IMR-90 (cell line): ENCODE data around the gene SVEP1. TPM values are rescaled to one million over a fixed set of nuclear protein-coding genes. Genes with fewer than 3 reads are reported as not detected.

Experiments used
- ATAC-seq: fragments of 200-7000 bp; cut with Tn5 transposase; 2 replicates; pipeline ENCODE4 v1.9.1; 2020; ENCODE audit warnings: low read depth, mild to moderate bottlenecking, moderate library complexity
- BruUV-seq: library from RNA; stranded (reverse); fragments of 400-500 nt; replicated peaks from 2 replicates; lab custom pipeline; 2021; lab: Mats Ljungman, UMichigan
- CTCF ChIA-PET: fragments of 300-600 bp; formaldehyde crosslinking; extraction: SDS; loops from one replicate; lab custom pipeline; 2021; ENCODE audit warnings: antibody characterized with exemption; lab: Yijun Ruan, JAX
- POLR2A ChIA-PET: fragments of 300-600 bp; sonication (Branson Sonifier 250); formaldehyde crosslinking; loops from one replicate; lab custom pipeline; 2022; ENCODE audit warnings: antibody characterized with exemption; ENCODE audit not compliant: unreplicated experiment; lab: Charles Lee
- DNase-seq: peaks from one replicate; pipeline ENCODE4 v3.0.0; 2013
- H2AFZ ChIP-seq: replicated peaks from 2 replicates; pipeline ENCODE3; 2013; ENCODE audit warnings: low read length, mild to moderate bottlenecking; ENCODE audit not compliant: poor library complexity
- H2AK5ac ChIP-seq: 2 replicates; pipeline ENCODE4 v1.6.1; 2013; ENCODE audit warnings: low read depth, low read length, inconsistent platforms
- H2AK9ac ChIP-seq: replicated peaks from 2 replicates; pipeline ENCODE3; 2013; ENCODE audit warnings: mild to moderate bottlenecking, low read depth, low read length, moderate library complexity; ENCODE audit not compliant: poor library complexity
- H2BK120ac ChIP-seq: 2 replicates; pipeline ENCODE4 v1.6.1; 2013; ENCODE audit warnings: low read depth, low read length, inconsistent platforms
- H2BK15ac ChIP-seq: 3 replicates; pipeline ENCODE4 v1.6.1; 2013; ENCODE audit warnings: low read depth, low read length, inconsistent platforms
- H2BK20ac ChIP-seq: 2 replicates; pipeline ENCODE4 v1.6.1; 2013; ENCODE audit warnings: low read depth, mild to moderate bottlenecking, inconsistent platforms, low read length, moderate library complexity
- H2BK5ac ChIP-seq: 2 replicates; pipeline ENCODE4 v1.6.1; 2013; ENCODE audit warnings: mild to moderate bottlenecking, low read depth, low read length, inconsistent platforms; ENCODE audit not compliant: poor library complexity, severe bottlenecking
- H3K14ac ChIP-seq: replicated peaks from 2 replicates; pipeline ENCODE4 v1.6.1; 2013; ENCODE audit warnings: low read depth, low read length, inconsistent platforms
- H3K18ac ChIP-seq: 2 replicates; pipeline ENCODE4 v1.6.1; 2013; ENCODE audit warnings: low read depth, low read length, control low read depth
- H3K23ac ChIP-seq: 2 replicates; pipeline ENCODE4 v1.6.1; 2013; ENCODE audit warnings: low read depth, low read length, inconsistent platforms
- H3K27ac ChIP-seq: 2 replicates; pipeline ENCODE4 v1.5.1; 2013; ENCODE audit warnings: mild to moderate bottlenecking, control low read depth, low read length; ENCODE audit not compliant: insufficient read depth
- H3K27me3 ChIP-seq: 2 replicates; pipeline ENCODE4 v1.6.1; 2013; ENCODE audit warnings: low read length; ENCODE audit not compliant: control insufficient read depth, insufficient read depth
- H3K36me3 ChIP-seq: 2 replicates; pipeline ENCODE4 v1.6.1; 2013; ENCODE audit warnings: low read length, mixed read lengths; ENCODE audit not compliant: control insufficient read depth, insufficient read depth
- H3K4ac ChIP-seq: 2 replicates; pipeline ENCODE4 v1.6.1; 2013; ENCODE audit warnings: low read depth, low read length, inconsistent platforms
- H3K4me1 ChIP-seq: 2 replicates; pipeline ENCODE4 v1.6.1; 2013; ENCODE audit warnings: low read length, mixed read lengths; ENCODE audit not compliant: control insufficient read depth, insufficient read depth
- H3K4me2 ChIP-seq: 2 replicates; pipeline ENCODE4 v1.6.1; 2013; ENCODE audit warnings: low read depth, mild to moderate bottlenecking, control low read depth, low read length, moderate library complexity
- H3K4me3 ChIP-seq: 2 replicates; pipeline ENCODE4 v1.5.1; 2013; ENCODE audit warnings: low read depth, mild to moderate bottlenecking, control low read depth, low read length, moderate library complexity; ENCODE audit not compliant: insufficient read depth
- H3K56ac ChIP-seq: 2 replicates; pipeline ENCODE4 v1.6.1; 2013; ENCODE audit warnings: low read length, inconsistent platforms; ENCODE audit not compliant: insufficient read depth; ENCODE audit errors: extremely low read depth
- H3K79me1 ChIP-seq, 2 experiments: 2 replicates each; pipeline ENCODE4 v1.6.1; 2013; ENCODE audit warnings: low read length in 2 of 2, inconsistent platforms in 1 of 2, low read depth in 1 of 2
- H3K9ac ChIP-seq: 2 replicates; pipeline ENCODE4 v1.6.1; 2013; ENCODE audit warnings: low read depth, low read length, control low read depth
- H3K9me1 ChIP-seq: 2 replicates; pipeline ENCODE4 v1.6.1; 2013; ENCODE audit warnings: low read length, inconsistent platforms; ENCODE audit not compliant: insufficient read depth
- H3K9me3 ChIP-seq: 2 replicates; pipeline ENCODE4 v1.6.1; 2013; ENCODE audit warnings: low read length; ENCODE audit not compliant: control insufficient read depth, insufficient read depth
- H4K20me1 ChIP-seq: 2 replicates; pipeline ENCODE4 v1.6.1; 2013; ENCODE audit warnings: low read length, inconsistent platforms; ENCODE audit not compliant: insufficient read depth
- H4K5ac ChIP-seq: 2 replicates; pipeline ENCODE4 v1.6.1; 2013; ENCODE audit warnings: mild to moderate bottlenecking, low read depth, low read length, control low read depth
- H4K8ac ChIP-seq, 2 experiments: 2 replicates each; pipeline ENCODE4 v1.6.1; 2013; ENCODE audit warnings: low read depth in 2 of 2, low read length in 2 of 2, control low read depth in 1 of 2, inconsistent platforms in 1 of 2
- H4K91ac ChIP-seq: 2 replicates; pipeline ENCODE4 v1.6.1; 2013; ENCODE audit warnings: low read depth, low read length, inconsistent platforms; ENCODE audit not compliant: insufficient read depth
- BHLHE40 ChIP-seq: fragments of 150-350 bp; IDR thresholded peaks from 2 replicates; pipeline ENCODE4 v1.6.1; 2016; ENCODE audit warnings: mild to moderate bottlenecking, low read depth, low read length
- CEBPB ChIP-seq: IDR thresholded peaks from 2 replicates; pipeline ENCODE4 v1.6.1; 2012; ENCODE audit warnings: low read depth, low read length, improper control_type of control experiment
- CHD1 ChIP-seq: IDR thresholded peaks from 2 replicates; pipeline ENCODE4 v1.6.1; 2012; ENCODE audit warnings: low read depth, low read length, improper control_type of control experiment
- CTCF ChIP-seq: conservative IDR thresholded peaks from 2 replicates; pipeline ENCODE4 v1.5.1; 2012; ENCODE audit warnings: mild to moderate bottlenecking, low read depth, low read length, improper control_type of control experiment
- ELK1 ChIP-seq: fragments of 150-350 bp; IDR thresholded peaks from 2 replicates; pipeline ENCODE4 v1.6.1; 2016; ENCODE audit warnings: low read depth, mild to moderate bottlenecking, low read length, moderate library complexity, borderline replicate concordance
- FOS ChIP-seq: fragments of 150-350 bp; IDR thresholded peaks from 2 replicates; pipeline ENCODE4 v1.6.1; 2016; ENCODE audit warnings: low read depth, low read length
- MAFK ChIP-seq: IDR thresholded peaks from 2 replicates; pipeline ENCODE4 v1.6.1; 2012; ENCODE audit warnings: low read depth, low read length, improper control_type of control experiment
- MAZ ChIP-seq: IDR thresholded peaks from 2 replicates; pipeline ENCODE4 v1.6.1; 2012; ENCODE audit warnings: low read depth, mild to moderate bottlenecking, low read length, improper control_type of control experiment, moderate library complexity, borderline replicate concordance
- MXI1 ChIP-seq: IDR thresholded peaks from 2 replicates; pipeline ENCODE4 v1.6.1; 2012; ENCODE audit warnings: low read depth, mild to moderate bottlenecking, low read length, moderate library complexity, borderline replicate concordance
- NFE2L2 ChIP-seq: fragments of 150-350 bp; IDR thresholded peaks from 2 replicates; pipeline ENCODE4 v1.6.1; 2016; ENCODE audit warnings: low read depth, mild to moderate bottlenecking, low read length
- POLR2A ChIP-seq: IDR thresholded peaks from 2 replicates; pipeline ENCODE4 v1.6.1; 2012; ENCODE audit warnings: mild to moderate bottlenecking, low read depth, low read length
- RAD21 ChIP-seq: IDR thresholded peaks from 2 replicates; pipeline ENCODE4 v1.6.1; 2012; ENCODE audit warnings: low read length, improper control_type of control experiment
- RCOR1 ChIP-seq: IDR thresholded peaks from 2 replicates; pipeline ENCODE4 v1.6.1; 2012; ENCODE audit warnings: mild to moderate bottlenecking, low read length, improper control_type of control experiment; ENCODE audit not compliant: insufficient replicate concordance
- RFX5 ChIP-seq: IDR thresholded peaks from 2 replicates; pipeline ENCODE4 v1.8.0; 2012; ENCODE audit warnings: low read depth, mild to moderate bottlenecking, low read length, moderate library complexity
- SMC3 ChIP-seq: fragments of 150-350 bp; IDR thresholded peaks from 2 replicates; pipeline ENCODE4 v1.6.1; 2016; ENCODE audit warnings: low read depth, mild to moderate bottlenecking, antibody characterized with exemption, low read length, moderate library complexity
- USF2 ChIP-seq: fragments of 150-350 bp; IDR thresholded peaks from 2 replicates; pipeline ENCODE4 v1.6.1; 2017; ENCODE audit warnings: mild to moderate bottlenecking, antibody characterized with exemption, low read length, low read depth
- dilution Hi-C: fragments of 300-500 bp; cut with HindIII; formaldehyde crosslinking; loops from one replicate; pipeline ENCODE4 v1.14.3; 2018; ENCODE audit warnings: low sequenced_read_pairs; ENCODE audit not compliant: unreplicated experiment
- in situ Hi-C: fragments of 300-500 bp; cut with MboI; formaldehyde crosslinking; loops from 3 replicates; pipeline ENCODE4 v1.14.3; 2019; ENCODE audit warnings: low sequenced_read_pairs, inconsistent platforms, mixed read lengths
- intact Hi-C: fragments of 100-400 bp; cut with micrococcal nuclease; formaldehyde crosslinking; loops from 2 replicates; pipeline ENCODE4 v1.10.0; 2022
- polyA plus RNA-seq, 3 experiments: library from polyadenylated mRNA; depleted of rRNA; stranded (reverse); fragments of >200 nt; gene quantifications; 2 replicates each; pipeline ENCODE4 v1.2.3, GENCODE V29; 2012; ENCODE audit warnings: low replicate concordance in 1 of 3
- total RNA-seq: library from RNA; depleted of rRNA; stranded (reverse); fragments of >200 nt; gene quantifications from 2 replicates; pipeline ENCODE4 v1.2.3, GENCODE V29; 2012

SVEP1 gene
- total and polyA plus RNA-seq, 2 of the 4 experiments (the other 2 are of a cell fraction), result 4.8 to 16.7 TPM

GRCh38 chr9:110446171-110446570 lies 133.4 kb downstream of the SVEP1 start:
- CTCF ChIA-PET, result no interaction called here
- peaks cover 7% of the 10 kb centered on the region for H3K9me1 ChIP-seq
- no peak overlapping the region for H3K14ac ChIP-seq
- peak overlapping the region; percentile 4 for H2BK5ac ChIP-seq
- DNase-seq (peak; percentile 22), ATAC-seq (no peak)
- H2BK20ac ChIP-seq, result peak overlapping the region; percentile 46; the same call in 1 of the 2 replicates
- no peak overlapping the region for H3K18ac ChIP-seq
- H3K4me1 ChIP-seq, result peaks cover 11% of the 10 kb centered on the region
- H3K4me3 ChIP-seq, result no peak overlapping the region
- dilution Hi-C loops (no loop called here), intact Hi-C loops (no loop called here), in situ Hi-C loops (no loop called here)
- H3K9ac ChIP-seq, result no peak overlapping the region
- H2BK120ac ChIP-seq, result no peak overlapping the region
- H2AFZ ChIP-seq, result no peak overlapping the region
- H3K27me3 ChIP-seq, result no peaks in the 10 kb centered on the region
- no peak overlapping the region for H2AK9ac ChIP-seq
- H4K91ac ChIP-seq, result no peak overlapping the region
- POLR2A ChIA-PET, result no interaction called here
- no peak overlapping the region for H3K23ac ChIP-seq
- no peaks in the 10 kb centered on the region for H4K20me1 ChIP-seq
- H3K4ac ChIP-seq, result no peak overlapping the region
- H3K27ac ChIP-seq, result no peak overlapping the region
- H3K36me3 ChIP-seq, result peaks cover 21% of the 10 kb centered on the region
- H3K4me2 ChIP-seq, result no peak overlapping the region
- no peak overlapping the region for H4K8ac ChIP-seq
- H3K9me3 ChIP-seq, result peaks cover 10% of the 10 kb centered on the region
- H2AK5ac ChIP-seq, result no peak overlapping the region
- BruUV-seq, result no TSS peak
- 0 out of 3 replicates have a peak overlapping the region, but pooled peaks have one; percentile 67 for H2BK15ac ChIP-seq
- TF ChIP-seq CTCF, result no peak
- no peak for TF ChIP-seq USF2
- TF ChIP-seq RCOR1, result no peak
- TF ChIP-seq BHLHE40, result no peak
- no peak for TF ChIP-seq POLR2A
- no peak for TF ChIP-seq MAFK
- no peak for TF ChIP-seq ELK1
- no peak for TF ChIP-seq SMC3
- TF ChIP-seq CEBPB, result no peak
- no peak for TF ChIP-seq NFE2L2
- TF ChIP-seq FOS, result no peak
- TF ChIP-seq RFX5, result no peak
- no peak for TF ChIP-seq RAD21
- no peak for TF ChIP-seq MAZ
- TF ChIP-seq MXI1, result no peak
- TF ChIP-seq CHD1, result no peak
- H4K5ac ChIP-seq, result no peak overlapping the region
- H3K56ac ChIP-seq, result no peak overlapping the region
- no peaks in the 10 kb centered on the region for H3K79me1 ChIP-seq
